Activated naive CD4-positive, alpha-beta T cell treated with anti-CD3 and anti-CD28 coated beads for 36 hours (primary cell): ENCODE results near the gene IPO4. TPM values are rescaled to one million over a fixed set of nuclear protein-coding genes. Genes with fewer than 3 reads are reported as not detected.

Source experiments
- CTCF ChIA-PET: fragments of 350-600 bp; sonication (Branson Sonifier 250); formaldehyde crosslinking; loops from one replicate; lab custom pipeline; 2021; ENCODE audit warnings: antibody characterized with exemption; lab: Charles Lee
- DNase-seq: peaks from one replicate; pipeline ENCODE4 v3.0.0-alpha.2; 2020
- H3K27ac Mint-ChIP-seq: one replicate; pipeline ENCODE4 v1.8.0; 2021; ENCODE audit warnings: mild to moderate bottlenecking, mixed read lengths
- H3K27me3 Mint-ChIP-seq: one replicate; pipeline ENCODE4 v1.8.0; 2021; ENCODE audit warnings: low read depth, mixed read lengths
- H3K36me3 Mint-ChIP-seq: one replicate; pipeline ENCODE4 v1.8.0; 2021; ENCODE audit warnings: low read depth, mixed read lengths
- H3K4me1 Mint-ChIP-seq: one replicate; pipeline ENCODE4 v1.8.0; 2021; ENCODE audit warnings: low read depth, mixed read lengths
- H3K4me3 Mint-ChIP-seq: one replicate; pipeline ENCODE4 v1.8.0; 2021; ENCODE audit warnings: mild to moderate bottlenecking, moderate library complexity, mixed read lengths
- H3K9me3 Mint-ChIP-seq: one replicate; pipeline ENCODE4 v1.8.0; 2021; ENCODE audit warnings: mixed read lengths
- intact Hi-C: fragments of 100-400 bp; cut with micrococcal nuclease; formaldehyde crosslinking; loops from one replicate; pipeline ENCODE4 v1.15.1; 2023
- total RNA-seq, 2 experiments: library from RNA; stranded (reverse); gene quantifications; one replicate each; pipeline ENCODE4 v1.2.3, GENCODE V29; 2021

The IPO4 gene
- total RNA-seq, 2 experiments from 2014 or later = 64.2 to 74.5 TPM

- Mint-ChIP-seq H3K4me3 (peak overlapping the region; percentile 99), H3K36me3 (peaks cover 65% of the 10 kb centered on the region), H3K4me1 (peaks cover 47% of the 10 kb centered on the region), H3K27ac (peak overlapping the region; percentile 100), H3K27me3 (no peaks in the 10 kb centered on the region), H3K9me3 (no peaks in the 10 kb centered on the region)
- peak; percentile 27 for DNase-seq
- CTCF ChIA-PET = interaction anchor here (0.7 to 4.7 kb wide), 15 partner anchors 9 to 136 kb away, joined by 3 to 63 read pairs (median 9); partner anchors contain the start of genes DCAF11, DHRS1, EMC9 and NOP9
- intact Hi-C loops = loop anchor here (5.0 kb wide), 1 partner anchor 435 kb away; no protein-coding TSS in a partner anchor
These were observed 26.5 kb downstream of the IPO4 start for GRCh38 chr14:24162093-24162492.

GRCh38 chr14:24160850-24161804 lies 27.5 kb downstream of the IPO4 start, which contains the start of gene IRF9:
IRF9 (plus strand) TSS chr14:24161265; CDS start chr14:24162145, 880 bp downstream.
- no peaks in the 10 kb centered on the region for H3K9me3 Mint-ChIP-seq
- H3K4me3 Mint-ChIP-seq = peak within 1 kb of the TSS; percentile 99
- H3K4me1 Mint-ChIP-seq = peaks cover 43% of the 10 kb centered on the region
- DNase-seq = peak; percentile 99
- H3K27ac Mint-ChIP-seq = peak within 1 kb of the TSS; percentile 100
- H3K36me3 Mint-ChIP-seq = peaks cover 66% of the 10 kb centered on the region
- CTCF ChIA-PET = interaction anchor here (0.5 to 4.7 kb wide), 26 partner anchors 10 to 276 kb away, joined by 3 to 63 read pairs (median 6); partner anchors contain the start of genes CHMP4A, CIDEB, DCAF11 and DHRS1
- intact Hi-C loops = loop anchor here (1.0 to 5.0 kb wide), 22 partner anchors 14 to 840 kb away; partner anchors contain the start of genes CHMP4A, DCAF11, DHRS4L2 and EMC9
- H3K27me3 Mint-ChIP-seq = no peaks in the 10 kb centered on the region

- no peak for DNase-seq
- H3K27ac Mint-ChIP-seq = peak overlapping the region; percentile 100
- H3K4me3 Mint-ChIP-seq = peak overlapping the region; percentile 99
- peaks cover 40% of the 10 kb centered on the region for H3K4me1 Mint-ChIP-seq
- H3K36me3 Mint-ChIP-seq = peaks cover 66% of the 10 kb centered on the region
- intact Hi-C loops = loop anchor here (2.0 to 5.0 kb wide), 3 partner anchors 52 to 840 kb away; partner anchors contain the start of genes CHMP4A and PABPN1
- no peaks in the 10 kb centered on the region for H3K27me3 Mint-ChIP-seq
- no peaks in the 10 kb centered on the region for H3K9me3 Mint-ChIP-seq
- CTCF ChIA-PET = interaction anchor here (0.5 to 4.7 kb wide), 19 partner anchors 9 to 148 kb away, joined by 3 to 63 read pairs (median 9); partner anchors contain the start of genes CHMP4A, CIDEB, DCAF11 and DHRS1
These were observed 28.1 kb downstream of the IPO4 start for GRCh38 chr14:24160499-24160849.

GRCh38 chr14:24159777-24160498 lies 28.7 kb downstream of the IPO4 start:
- intact Hi-C loops = loop anchor here (2.0 to 5.0 kb wide), 3 partner anchors 53 to 839 kb away; partner anchors contain the start of genes CHMP4A and PABPN1

GRCh38 chr14:24157331-24157730 lies 31.3 kb downstream of the IPO4 start:
- Mint-ChIP-seq H3K27ac (peak overlapping the region; percentile 21), H3K4me1 (peaks cover 15% of the 10 kb centered on the region), H3K4me3 (no peak overlapping the region), H3K9me3 (no peaks in the 10 kb centered on the region), H3K27me3 (no peaks in the 10 kb centered on the region), H3K36me3 (peaks cover 53% of the 10 kb centered on the region)
- CTCF ChIA-PET = no interaction called here
- intact Hi-C loops = no loop called here
- DNase-seq = no peak

More at GRCh38 chr14:24159777-24160498, 28.7 kb downstream of the IPO4 start:
- Mint-ChIP-seq H3K4me3 (no peak overlapping the region), H3K4me1 (peaks cover 36% of the 10 kb centered on the region), H3K36me3 (peaks cover 63% of the 10 kb centered on the region), H3K9me3 (no peaks in the 10 kb centered on the region), H3K27ac (peak overlapping the region; percentile 100), H3K27me3 (no peaks in the 10 kb centered on the region)
- DNase-seq = no peak
- CTCF ChIA-PET = interaction anchor here (0.5 to 4.7 kb wide), 14 partner anchors 8 to 104 kb away, joined by 3 to 63 read pairs (median 13); partner anchors contain the start of genes CHMP4A, DCAF11, EMC9 and IPO4

- no peak for DNase-seq
- Mint-ChIP-seq H3K4me1 (peaks cover 10% of the 10 kb centered on the region), H3K27me3 (no peaks in the 10 kb centered on the region), H3K27ac (peak overlapping the region; percentile 11), H3K9me3 (no peaks in the 10 kb centered on the region), H3K36me3 (peaks cover 51% of the 10 kb centered on the region), H3K4me3 (no peak overlapping the region)
- CTCF ChIA-PET = no interaction called here
- intact Hi-C loops = no loop called here
These were observed 31.8 kb downstream of the IPO4 start for GRCh38 chr14:24156840-24157239.

- Mint-ChIP-seq H3K4me3 (no peak overlapping the region), H3K4me1 (peaks cover 2% of the 10 kb centered on the region), H3K36me3 (peaks cover 52% of the 10 kb centered on the region), H3K27me3 (no peaks in the 10 kb centered on the region), H3K27ac (peak overlapping the region; percentile 72), H3K9me3 (no peaks in the 10 kb centered on the region)
- no peak for DNase-seq
- intact Hi-C loops = no loop called here
- CTCF ChIA-PET = interaction anchor here (1.3 kb wide), 1 partner anchor 9 kb away, joined by 5 read pairs; the partner anchor contains the start of gene PSME2
These were observed 33.5 kb downstream of the IPO4 start for GRCh38 chr14:24155100-24155499.

- Mint-ChIP-seq H3K4me1 (peaks cover 20% of the 10 kb centered on the region), H3K4me3 (no peak overlapping the region), H3K9me3 (no peaks in the 10 kb centered on the region), H3K36me3 (peaks cover 47% of the 10 kb centered on the region), H3K27me3 (no peaks in the 10 kb centered on the region), H3K27ac (no peak overlapping the region)
- no peak for DNase-seq
- CTCF ChIA-PET = interaction anchor here (0.6 to 4.5 kb wide), 4 partner anchors 10 to 42 kb away, joined by 3 to 23 read pairs (median 4); partner anchors contain the start of gene IRF9
- intact Hi-C loops = no loop called here
These were observed 37.1 kb downstream of the IPO4 start for GRCh38 chr14:24151404-24152080.

- no peaks in the 10 kb centered on the region for H3K9me3 Mint-ChIP-seq
- H3K36me3 Mint-ChIP-seq = peaks cover 51% of the 10 kb centered on the region
- CTCF ChIA-PET = interaction anchor here (0.6 to 4.5 kb wide), 4 partner anchors 11 to 156 kb away, joined by 3 to 23 read pairs (median 4); partner anchors contain the start of gene IRF9
- no peak overlapping the region for H3K4me3 Mint-ChIP-seq
- H3K27me3 Mint-ChIP-seq = no peaks in the 10 kb centered on the region
- no peak overlapping the region for H3K27ac Mint-ChIP-seq
- H3K4me1 Mint-ChIP-seq = peaks cover 21% of the 10 kb centered on the region
- intact Hi-C loops = no loop called here
- no peak for DNase-seq
These were observed 37.6 kb downstream of the IPO4 start for GRCh38 chr14:24150993-24151392.

GRCh38 chr14:24150567-24150966 lies 38.0 kb downstream of the IPO4 start:
- H3K4me1 Mint-ChIP-seq = peaks cover 25% of the 10 kb centered on the region
- intact Hi-C loops = no loop called here
- no peaks in the 10 kb centered on the region for H3K27me3 Mint-ChIP-seq
- H3K27ac Mint-ChIP-seq = no peak overlapping the region
- no peaks in the 10 kb centered on the region for H3K9me3 Mint-ChIP-seq
- no peak overlapping the region for H3K4me3 Mint-ChIP-seq
- DNase-seq = no peak
- peaks cover 51% of the 10 kb centered on the region for H3K36me3 Mint-ChIP-seq
- CTCF ChIA-PET = interaction anchor here (0.6 to 4.5 kb wide), 2 partner anchors 11 to 157 kb away, joined by 3 to 23 read pairs; partner anchors contain the start of gene IRF9

- H3K4me3 Mint-ChIP-seq = no peak overlapping the region
- CTCF ChIA-PET = interaction anchor here (0.9 to 4.5 kb wide), 2 partner anchors 11 to 92 kb away, joined by 3 to 23 read pairs; partner anchors contain the start of genes IRF9 and TINF2
- intact Hi-C loops = no loop called here
- H3K27ac Mint-ChIP-seq = no peak overlapping the region
- H3K4me1 Mint-ChIP-seq = peaks cover 30% of the 10 kb centered on the region
- no peaks in the 10 kb centered on the region for H3K9me3 Mint-ChIP-seq
- peaks cover 53% of the 10 kb centered on the region for H3K36me3 Mint-ChIP-seq
- DNase-seq = no peak
- H3K27me3 Mint-ChIP-seq = no peaks in the 10 kb centered on the region
These were observed 38.6 kb downstream of the IPO4 start for GRCh38 chr14:24150061-24150460.
